Osteoblast (primary cell): Measurements from ENCODE around the gene BMI1. TPM values are rescaled to one million over a fixed set of nuclear protein-coding genes. Genes with fewer than 3 reads are reported as not detected.
"Not testable (repeated sequence)": the region's sequence is repeated elsewhere in the genome, so short reads cannot be mapped to it uniquely, and the experiment has no call there.

Experiments
- DNase-seq: peaks from one replicate; pipeline ENCODE4 v3.0.0; 2011; ENCODE audit warnings: low spot score, mixed read lengths; ENCODE audit not compliant: insufficient read length; ENCODE audit errors: missing footprints
- H2AFZ ChIP-seq: 2 replicates; pipeline ENCODE4 v1.6.0; 2011; ENCODE audit warnings: mild to moderate bottlenecking, low read length
- H3K27ac ChIP-seq: 2 replicates; pipeline ENCODE4 v1.5.1; 2011; ENCODE audit warnings: mild to moderate bottlenecking, low read depth, low read length, moderate library complexity
- H3K27me3 ChIP-seq: 2 replicates; pipeline ENCODE4 v1.6.0; 2012; ENCODE audit warnings: mild to moderate bottlenecking, control low read depth, inconsistent platforms, low read length, moderate library complexity; ENCODE audit not compliant: insufficient read depth
- H3K36me3 ChIP-seq: 2 replicates; pipeline ENCODE4 v1.5.1; 2011; ENCODE audit warnings: mild to moderate bottlenecking, low read length, control low read depth, moderate library complexity; ENCODE audit not compliant: insufficient read depth
- H3K4me1 ChIP-seq: 2 replicates; pipeline ENCODE4 v1.5.1; 2011; ENCODE audit warnings: mild to moderate bottlenecking, low read length, control low read depth, moderate library complexity; ENCODE audit not compliant: insufficient read depth
- H3K4me2 ChIP-seq: 2 replicates; pipeline ENCODE4 v1.6.0; 2011; ENCODE audit warnings: mild to moderate bottlenecking, low read length; ENCODE audit not compliant: insufficient read depth
- H3K4me3 ChIP-seq: fragments of 200-600 bp; sonication (generic); 3 replicates; pipeline ENCODE4 v1.5.1; 2012; ENCODE audit warnings: mild to moderate bottlenecking, low read length, inconsistent platforms; ENCODE audit not compliant: insufficient read depth
- H3K79me2 ChIP-seq: 2 replicates; pipeline ENCODE4 v1.6.0; 2012; ENCODE audit warnings: mild to moderate bottlenecking, low read length, control low read depth, inconsistent platforms; ENCODE audit not compliant: insufficient read depth
- H3K9me3 ChIP-seq: 2 replicates; pipeline ENCODE4 v1.5.1; 2011; ENCODE audit warnings: low read depth, low read length, control low read depth
- H4K20me1 ChIP-seq: 2 replicates; pipeline ENCODE4 v1.6.0; 2012; ENCODE audit warnings: mild to moderate bottlenecking, low read length, control low read depth; ENCODE audit not compliant: insufficient read depth
- total RNA-seq: library from RNA; depleted of rRNA; stranded (reverse); fragments of >200 nt; gene quantifications from 2 replicates; pipeline ENCODE4 v1.2.3, GENCODE V29; 2012
- TF ChIP-seq, protein P1 (sequence below): IDR thresholded peaks from 2 replicates; pipeline ENCODE4 v1.5.1; 2011; ENCODE audit warnings: mild to moderate bottlenecking, low read depth, low read length, moderate library complexity; ENCODE audit errors: extremely low read depth

BMI1 gene
- total RNA-seq, 1 donor, result 73.1 TPM

DNA sequence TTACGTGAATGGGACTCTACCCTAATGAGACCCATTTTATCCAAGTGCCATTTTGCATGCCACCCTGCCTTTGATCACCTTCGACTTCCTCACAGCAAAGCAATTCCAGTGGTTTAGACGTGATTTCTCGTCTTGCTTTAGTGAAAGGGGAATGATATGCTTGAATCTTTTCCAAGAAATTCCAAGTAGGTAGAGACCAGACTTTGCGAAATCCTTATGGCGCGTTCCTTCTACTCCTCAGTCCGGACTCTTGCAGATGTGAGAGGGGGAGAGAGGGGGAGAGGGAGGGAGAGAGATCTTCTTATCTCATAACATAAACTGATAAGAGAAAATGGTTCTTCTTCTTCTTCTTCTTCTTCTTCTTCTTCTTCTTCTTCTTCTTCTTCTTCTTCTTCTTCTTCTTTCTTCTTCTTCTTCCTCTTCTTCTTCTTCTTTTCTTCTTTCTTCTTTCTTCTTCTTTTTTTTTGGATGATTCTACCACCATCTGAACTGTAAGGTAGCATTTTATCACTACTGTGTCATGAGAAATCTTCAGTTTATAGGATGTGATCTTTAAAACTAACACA lies 25.3 kb downstream of the BMI1 start:
- TF ChIP-seq, protein P1, sequence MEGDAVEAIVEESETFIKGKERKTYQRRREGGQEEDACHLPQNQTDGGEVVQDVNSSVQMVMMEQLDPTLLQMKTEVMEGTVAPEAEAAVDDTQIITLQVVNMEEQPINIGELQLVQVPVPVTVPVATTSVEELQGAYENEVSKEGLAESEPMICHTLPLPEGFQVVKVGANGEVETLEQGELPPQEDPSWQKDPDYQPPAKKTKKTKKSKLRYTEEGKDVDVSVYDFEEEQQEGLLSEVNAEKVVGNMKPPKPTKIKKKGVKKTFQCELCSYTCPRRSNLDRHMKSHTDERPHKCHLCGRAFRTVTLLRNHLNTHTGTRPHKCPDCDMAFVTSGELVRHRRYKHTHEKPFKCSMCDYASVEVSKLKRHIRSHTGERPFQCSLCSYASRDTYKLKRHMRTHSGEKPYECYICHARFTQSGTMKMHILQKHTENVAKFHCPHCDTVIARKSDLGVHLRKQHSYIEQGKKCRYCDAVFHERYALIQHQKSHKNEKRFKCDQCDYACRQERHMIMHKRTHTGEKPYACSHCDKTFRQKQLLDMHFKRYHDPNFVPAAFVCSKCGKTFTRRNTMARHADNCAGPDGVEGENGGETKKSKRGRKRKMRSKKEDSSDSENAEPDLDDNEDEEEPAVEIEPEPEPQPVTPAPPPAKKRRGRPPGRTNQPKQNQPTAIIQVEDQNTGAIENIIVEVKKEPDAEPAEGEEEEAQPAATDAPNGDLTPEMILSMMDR, result no peak
- Histone ChIP-seq H3K79me2 (no peaks in the 10 kb centered on the region), H3K4me2 (no peak overlapping the region), H3K4me3 (no peak overlapping the region), H3K36me3 (no peaks in the 10 kb centered on the region), H2AFZ (no peak overlapping the region), H4K20me1 (no peaks in the 10 kb centered on the region), H3K27me3 (peaks cover 73% of the 10 kb centered on the region), H3K9me3 (no peaks in the 10 kb centered on the region), H3K4me1 (peaks cover 4% of the 10 kb centered on the region), H3K27ac (no peak overlapping the region)
- DNase-seq, result no peak

DNA sequence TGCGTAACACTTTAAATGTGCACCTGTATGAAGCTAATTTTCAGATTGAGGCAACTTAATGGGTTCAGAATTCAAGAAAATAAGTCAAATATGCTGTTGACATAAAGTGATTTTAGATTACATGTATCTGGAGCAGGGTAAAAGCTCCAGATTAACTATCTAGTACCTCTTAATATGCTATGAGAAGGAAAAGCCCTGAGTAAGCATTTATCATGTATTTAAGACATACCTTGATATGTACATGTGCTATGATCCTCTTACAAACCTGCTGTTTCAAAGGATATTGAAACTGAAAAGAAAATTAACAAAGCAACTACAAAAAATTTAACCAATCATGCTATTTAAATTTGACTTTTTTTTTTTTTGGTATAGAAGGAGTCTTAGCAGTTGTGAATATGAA lies 28.9 kb downstream of the BMI1 start:
- no peaks in the 10 kb centered on the region for H3K9me3 ChIP-seq
- no peak for DNase-seq
- H3K27ac ChIP-seq, result no peak overlapping the region
- H4K20me1 ChIP-seq, result no peaks in the 10 kb centered on the region
- no peaks in the 10 kb centered on the region for H3K79me2 ChIP-seq
- H3K4me2 ChIP-seq, result no peak overlapping the region
- no peak overlapping the region for H3K4me3 ChIP-seq
- no peak overlapping the region for H2AFZ ChIP-seq
- no peaks in the 10 kb centered on the region for H3K36me3 ChIP-seq
- peaks cover 45% of the 10 kb centered on the region for H3K27me3 ChIP-seq
- TF ChIP-seq, protein P1, result no peak
- no peaks in the 10 kb centered on the region for H3K4me1 ChIP-seq

DNA sequence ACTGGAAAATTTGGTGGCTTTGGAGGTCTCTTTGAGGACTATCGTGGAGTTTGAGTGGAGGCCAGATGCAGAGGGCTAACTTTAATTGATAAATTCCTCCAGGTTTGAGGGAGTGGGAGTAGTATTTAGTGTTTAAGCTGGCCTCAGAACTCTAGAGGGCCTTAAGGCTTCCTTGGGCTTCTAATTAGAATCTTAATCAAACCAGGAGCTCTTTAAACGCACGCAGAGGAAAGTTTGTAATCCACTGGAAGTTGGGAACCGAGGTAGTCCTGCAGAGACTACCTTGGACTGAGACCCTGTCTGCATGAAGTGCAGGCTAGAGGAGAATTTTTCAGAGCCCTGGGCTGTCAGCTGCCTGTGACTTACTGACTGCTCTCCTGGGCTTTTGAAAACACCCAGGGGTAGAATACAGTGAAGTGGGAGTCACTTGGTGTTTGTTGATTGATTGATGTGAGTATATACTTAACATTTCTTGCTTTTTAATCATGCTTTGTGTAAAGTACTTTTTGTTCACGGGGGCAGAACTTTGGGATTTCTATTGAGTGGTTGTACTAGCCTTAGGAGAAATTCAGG lies 30.3 kb downstream of the BMI1 start:
- no peaks in the 10 kb centered on the region for H3K9me3 ChIP-seq
- H3K4me1 ChIP-seq, result no peaks in the 10 kb centered on the region
- no peak overlapping the region for H3K4me3 ChIP-seq
- H4K20me1 ChIP-seq, result no peaks in the 10 kb centered on the region
- no peaks in the 10 kb centered on the region for H3K36me3 ChIP-seq
- H3K27ac ChIP-seq, result no peak overlapping the region
- H3K4me2 ChIP-seq, result no peak overlapping the region
- no peaks in the 10 kb centered on the region for H3K79me2 ChIP-seq
- DNase-seq, result no peak
- H3K27me3 ChIP-seq, result peaks cover 30% of the 10 kb centered on the region
- H2AFZ ChIP-seq, result no peak overlapping the region
- TF ChIP-seq, protein P1, result no peak

DNA sequence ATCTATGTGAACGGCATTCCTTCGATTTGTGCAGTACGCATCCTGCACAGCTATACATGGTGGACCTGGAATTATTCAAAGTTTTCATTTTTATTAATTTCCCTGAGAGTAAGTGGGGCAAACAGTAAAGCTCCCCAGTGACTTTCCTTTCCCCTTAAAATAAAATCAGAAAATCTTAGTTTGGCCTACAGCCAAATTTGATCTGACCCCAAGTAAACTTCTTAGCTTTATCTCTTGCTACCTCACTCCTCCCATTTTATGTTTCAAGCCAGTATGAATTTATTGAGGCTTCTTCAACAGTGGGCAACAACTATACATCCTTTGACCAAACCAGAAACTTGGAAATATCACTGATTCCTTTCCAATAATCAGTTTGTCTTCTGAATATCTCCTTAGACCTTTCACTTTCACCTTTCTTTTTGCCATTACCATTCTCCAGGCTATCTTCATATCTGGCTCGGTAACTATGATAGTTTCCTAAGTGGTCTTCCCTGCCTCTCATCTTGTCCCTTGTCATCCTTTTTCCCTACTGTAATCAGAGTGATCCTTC lies 35.5 kb downstream of the BMI1 start:
- Histone ChIP-seq H3K27ac (no peak overlapping the region), H3K9me3 (no peaks in the 10 kb centered on the region), H3K27me3 (peaks cover 8% of the 10 kb centered on the region), H3K4me3 (no peak overlapping the region), H3K4me2 (no peak overlapping the region), H2AFZ (no peak overlapping the region), H3K36me3 (no peaks in the 10 kb centered on the region), H4K20me1 (no peaks in the 10 kb centered on the region), H3K79me2 (no peaks in the 10 kb centered on the region), H3K4me1 (no peaks in the 10 kb centered on the region)
- DNase-seq, result no peak
- TF ChIP-seq, protein P1, result no peak

DNA sequence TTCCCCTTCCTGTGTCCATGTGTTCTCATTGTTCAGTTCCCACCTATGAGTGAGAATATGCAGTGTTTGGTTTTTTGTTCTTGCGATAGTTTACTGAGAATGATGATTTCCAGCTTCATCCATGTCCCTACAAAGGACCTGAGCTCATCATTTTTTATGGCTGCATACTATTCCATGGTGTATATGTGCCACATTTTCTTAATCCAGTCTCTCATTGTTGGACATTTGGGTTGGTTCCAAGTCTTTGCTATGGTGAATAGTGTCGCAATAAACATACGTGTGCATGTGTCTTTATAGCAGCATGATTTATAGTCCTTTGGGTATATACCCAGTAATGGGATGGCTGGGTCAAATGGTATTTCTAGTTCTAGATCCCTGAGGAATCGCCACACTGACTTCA lies 36.9 kb downstream of the BMI1 start:
- not testable (repeated sequence) for H3K27me3 ChIP-seq, H3K4me2 ChIP-seq, H3K4me1 ChIP-seq, H3K4me3 ChIP-seq, H2AFZ ChIP-seq, DNase-seq, H3K27ac ChIP-seq, H3K36me3 ChIP-seq, H3K79me2 ChIP-seq, H3K9me3 ChIP-seq, H4K20me1 ChIP-seq
